Measurements from ENCODE around the gene EFNA3.

EFNA3 gene

GRCh38 chr1:155034318-155035208 is 44.1 kb upstream of the EFNA3 start:
- TF ChIP-seq, protein P1, sequence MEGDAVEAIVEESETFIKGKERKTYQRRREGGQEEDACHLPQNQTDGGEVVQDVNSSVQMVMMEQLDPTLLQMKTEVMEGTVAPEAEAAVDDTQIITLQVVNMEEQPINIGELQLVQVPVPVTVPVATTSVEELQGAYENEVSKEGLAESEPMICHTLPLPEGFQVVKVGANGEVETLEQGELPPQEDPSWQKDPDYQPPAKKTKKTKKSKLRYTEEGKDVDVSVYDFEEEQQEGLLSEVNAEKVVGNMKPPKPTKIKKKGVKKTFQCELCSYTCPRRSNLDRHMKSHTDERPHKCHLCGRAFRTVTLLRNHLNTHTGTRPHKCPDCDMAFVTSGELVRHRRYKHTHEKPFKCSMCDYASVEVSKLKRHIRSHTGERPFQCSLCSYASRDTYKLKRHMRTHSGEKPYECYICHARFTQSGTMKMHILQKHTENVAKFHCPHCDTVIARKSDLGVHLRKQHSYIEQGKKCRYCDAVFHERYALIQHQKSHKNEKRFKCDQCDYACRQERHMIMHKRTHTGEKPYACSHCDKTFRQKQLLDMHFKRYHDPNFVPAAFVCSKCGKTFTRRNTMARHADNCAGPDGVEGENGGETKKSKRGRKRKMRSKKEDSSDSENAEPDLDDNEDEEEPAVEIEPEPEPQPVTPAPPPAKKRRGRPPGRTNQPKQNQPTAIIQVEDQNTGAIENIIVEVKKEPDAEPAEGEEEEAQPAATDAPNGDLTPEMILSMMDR (IDR thresholded peaks at IDR 0.05) = no peak

GRCh38 chr1:155035936-155036335 is 42.7 kb upstream of the EFNA3 start:
- TF ChIP-seq, protein P1 (IDR thresholded peaks at IDR 0.05) = no peak

DNA sequence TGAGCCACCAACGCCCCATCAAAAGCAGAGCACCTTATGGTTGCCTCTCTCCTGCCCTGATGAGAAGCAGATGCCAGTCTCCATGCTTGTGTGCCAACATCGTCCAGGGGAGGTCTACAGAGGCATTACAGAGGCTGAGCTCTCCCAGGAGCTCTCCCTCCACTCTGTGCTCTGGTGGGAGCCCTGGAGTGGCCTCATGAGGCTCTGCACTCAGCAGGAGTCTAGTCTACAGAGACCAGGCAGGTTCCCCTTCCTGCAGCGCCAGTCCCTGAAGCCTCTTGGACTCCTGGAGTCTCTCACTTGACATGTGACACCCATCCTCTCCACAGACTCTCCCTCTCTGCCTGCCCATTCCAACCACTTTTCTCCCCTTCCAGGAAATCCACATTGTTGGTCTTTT is 41.6 kb upstream of the EFNA3 start:
- TF ChIP-seq, protein P1 (IDR thresholded peaks at IDR 0.05) = no peak

- TF ChIP-seq, protein P1 (IDR thresholded peaks at IDR 0.05) = no peak
Observed at GRCh38 chr1:155037851-155038441, 40.7 kb upstream of the EFNA3 start.

- TF ChIP-seq, protein P1 (IDR thresholded peaks at IDR 0.05) = no peak
Observed at GRCh38 chr1:155038602-155039307, 39.9 kb upstream of the EFNA3 start.

DNA sequence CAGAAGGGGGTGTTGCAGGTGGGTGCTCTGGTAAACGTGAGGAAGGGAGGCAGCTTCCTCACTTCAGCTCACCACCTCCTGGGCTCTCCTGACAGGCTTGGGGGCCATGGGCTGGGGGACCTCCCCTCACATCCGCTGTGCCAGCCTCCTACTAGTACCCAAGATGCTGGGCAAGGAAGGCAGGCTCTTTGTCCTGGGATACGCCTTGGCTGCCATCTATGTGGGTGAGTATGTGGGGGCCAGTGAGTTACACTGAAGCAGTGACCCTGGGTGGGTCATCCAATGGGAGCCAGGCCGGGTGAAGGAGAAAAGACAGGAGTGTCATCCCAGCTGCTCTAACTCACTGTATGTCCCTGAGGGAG is 39.3 kb upstream of the EFNA3 start:
- TF ChIP-seq, protein P1 (IDR thresholded peaks at IDR 0.05) = no peak

DNA sequence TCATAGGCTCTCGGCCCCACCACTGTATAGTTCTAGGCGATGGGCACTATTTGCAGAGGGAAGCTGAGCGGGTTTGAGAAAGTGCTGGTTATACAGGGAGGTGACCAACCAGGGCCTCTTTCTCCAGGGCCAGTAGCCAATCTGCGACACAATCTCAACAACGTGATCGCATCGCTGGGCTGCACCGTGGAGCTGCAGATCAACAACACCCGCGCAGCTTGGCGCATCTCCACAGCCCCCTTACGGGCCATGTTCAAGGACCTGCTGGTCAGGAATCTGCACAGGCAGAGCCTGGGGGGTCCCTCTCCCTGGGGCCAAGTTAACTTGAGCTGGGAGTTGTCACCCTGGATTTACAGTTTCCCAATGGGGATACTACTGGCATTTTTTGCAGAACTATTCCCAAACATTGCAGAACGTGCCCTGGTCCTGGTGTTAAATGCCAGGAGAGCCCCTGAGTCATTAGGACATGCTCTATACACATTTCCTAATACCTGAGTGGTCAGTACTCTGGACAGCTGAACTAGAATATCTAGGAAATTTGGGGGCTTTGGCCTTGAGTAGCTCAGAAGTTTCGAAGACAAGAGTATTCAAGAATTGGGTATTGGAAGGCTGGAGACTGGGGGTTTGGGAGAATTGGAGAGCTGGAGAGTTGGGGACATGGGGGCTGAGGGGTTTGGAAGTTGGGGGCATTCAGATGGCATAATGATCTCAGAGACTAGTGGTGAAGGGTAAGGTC is 38.1 kb upstream of the EFNA3 start:
- TF ChIP-seq, protein P1 (IDR thresholded peaks at IDR 0.05) = no peak
